K562 (cell line): ENCODE measurements around the gene CADM2. TPM values are rescaled to one million over a fixed set of nuclear protein-coding genes. Genes with fewer than 3 reads are reported as not detected.

Source experiments
- ATAC-seq: fragments of 200-7000 bp; cut with Tn5 transposase; 3 replicates; pipeline ENCODE4 v1.9.1; 2020; ENCODE audit warnings: moderate library complexity
- Bru-seq: library from RNA; stranded (reverse); fragments of 400-500 nt; gene quantifications from one replicate; lab custom pipeline; 2021; lab: Mats Ljungman, UMichigan
- BruChase-seq, 2 experiments: library from RNA; stranded (reverse); fragments of 400-500 nt; gene quantifications; one replicate each; lab custom pipeline; 2021; lab: Mats Ljungman, UMichigan
- BruUV-seq: library from RNA; stranded (reverse); fragments of 400-500 nt; replicated peaks from 2 replicates; lab custom pipeline; 2021; lab: Mats Ljungman, UMichigan
- CTCF ChIA-PET: fragments of 300-600 bp; formaldehyde crosslinking; extraction: SDS; loops from one replicate; lab custom pipeline; 2021; ENCODE audit warnings: low intra/inter-chr PET ratio; lab: Yijun Ruan, JAX
- POLR2A ChIA-PET: fragments of 300-600, 350-650 bp; sonication (Branson Sonifier 250); formaldehyde crosslinking; extraction: SDS; loops from one replicate; lab custom pipeline; 2021; ENCODE audit warnings: antibody characterized with exemption, inconsistent platforms; lab: Yijun Ruan, JAX
- DNase-seq, 4 experiments: peaks; one replicate each; pipeline versions ENCODE4 v3.0.0 to v3.0.0-alpha.2; 2011 to 2018; ENCODE audit warnings: low spot score in 3 of 4, mixed read lengths in 3 of 4; ENCODE audit errors: extremely low read depth in 1 of 4
- FAIRE-seq: peaks from 2 replicates; lab custom pipeline; 2011; peaks lifted over from hg19 to GRCh38; lab: Jason Lieb, UNC
- H2AFZ ChIP-seq: 2 replicates; pipeline ENCODE4 v1.6.0; 2011; ENCODE audit warnings: low read depth, low read length, control low read depth, inconsistent platforms
- H3K27ac ChIP-seq: fragments of 200-600 bp; 3 replicates; pipeline ENCODE4 v1.8.0; 2011; ENCODE audit warnings: low read depth, mild to moderate bottlenecking, control low read depth, inconsistent platforms, low read length, moderate library complexity, mixed read lengths; ENCODE audit errors: extremely low read depth
- H3K27me3 ChIP-seq, 2 experiments: fragments of 300-600 bp in 1 of 2; 2 replicates in 1 of 2; 3 replicates in 1 of 2; pipeline versions ENCODE4 v1.6.0 to v1.8.0; 2011; ENCODE audit warnings: inconsistent platforms in 2 of 2, low read length in 2 of 2, mild to moderate bottlenecking in 1 of 2, mixed read lengths in 1 of 2, moderate library complexity in 1 of 2; ENCODE audit not compliant: control insufficient read depth in 2 of 2, insufficient read depth in 2 of 2
- H3K36me3 ChIP-seq: fragments of 300-600 bp; 3 replicates; pipeline ENCODE4 v1.8.0; 2011; ENCODE audit warnings: mild to moderate bottlenecking, low read length, inconsistent platforms; ENCODE audit not compliant: control insufficient read depth, insufficient read depth
- H3K4me1 ChIP-seq, 2 experiments: fragments of 200-600 bp in 1 of 2; replicated peaks in 1 of 2; 2 replicates in 1 of 2; 3 replicates in 1 of 2; pipeline versions ENCODE4 v1.5.1 to v1.8.0; 2011; ENCODE audit warnings: inconsistent platforms in 2 of 2, low read length in 2 of 2, mild to moderate bottlenecking in 1 of 2, mixed read lengths in 1 of 2, moderate library complexity in 1 of 2; ENCODE audit not compliant: control insufficient read depth in 2 of 2, insufficient read depth in 2 of 2
- H3K4me2 ChIP-seq: 2 replicates; pipeline ENCODE4 v1.6.1; 2011; ENCODE audit warnings: low read length, control low read depth, inconsistent platforms, mixed read lengths; ENCODE audit not compliant: insufficient read depth
- H3K4me3 ChIP-seq: fragments of 200-600 bp; sonication (generic), shearing (Covaris generic); 2 replicates; pipeline ENCODE4 v1.5.1; 2016; ENCODE audit warnings: control low read depth, inconsistent platforms
- H3K79me2 ChIP-seq: fragments of 200-600 bp; 3 replicates; pipeline ENCODE4 v1.8.0; 2011; ENCODE audit warnings: low read length, inconsistent platforms; ENCODE audit not compliant: control insufficient read depth, insufficient read depth
- H3K9ac ChIP-seq, 2 experiments: 2 replicates each; pipeline versions ENCODE4 v1.6.0 to v1.6.1; 2011; ENCODE audit warnings: low read depth in 2 of 2, low read length in 2 of 2, control low read depth in 1 of 2, inconsistent platforms in 1 of 2, mild to moderate bottlenecking in 1 of 2, mixed read lengths in 1 of 2; ENCODE audit not compliant: insufficient read depth in 1 of 2
- H3K9me1 ChIP-seq: one replicate; pipeline ENCODE4 v1.6.0; 2011; ENCODE audit warnings: inconsistent platforms, mild to moderate bottlenecking, low read length, moderate library complexity; ENCODE audit not compliant: control insufficient read depth, insufficient read depth
- H3K9me3 ChIP-seq: replicated peaks from 2 replicates; pipeline ENCODE4 v1.5.1; 2011; ENCODE audit warnings: low read depth, low read length, inconsistent platforms; ENCODE audit not compliant: control insufficient read depth, insufficient read depth
- H4K20me1 ChIP-seq: replicated peaks from 2 replicates; pipeline ENCODE4 v1.6.1; 2011; ENCODE audit warnings: low read length, inconsistent platforms, mixed read lengths; ENCODE audit not compliant: control insufficient read depth, insufficient read depth
- HNRNPLL ChIP-seq: fragments of 200-400 bp; formaldehyde crosslinking; IDR thresholded peaks from 2 replicates; pipeline ENCODE4 v1.6.1; 2017; ENCODE audit warnings: low read length, low read depth, mild to moderate bottlenecking; ENCODE audit not compliant: poor library complexity, severe bottlenecking
- NFYB ChIP-seq: IDR thresholded peaks from 2 replicates; pipeline ENCODE4 v1.6.1; 2011; ENCODE audit warnings: mild to moderate bottlenecking, moderate library complexity; ENCODE audit not compliant: insufficient read length; ENCODE audit errors: extremely low read depth
- PBX2 ChIP-seq, 2 experiments: IDR thresholded peaks in 1 of 2; conservative IDR thresholded peaks in 1 of 2; 2 replicates each; pipeline ENCODE4 v1.6.1; 2016; ENCODE audit warnings: low read depth in 2 of 2, mild to moderate bottlenecking in 1 of 2, missing compliant biosample characterization in 1 of 2, missing genetic modification characterization in 1 of 2, moderate library complexity in 1 of 2
- PKNOX1 ChIP-seq: fragments of 450-650 bp; IDR thresholded peaks from 2 replicates; pipeline ENCODE4 v1.6.1; 2016
- SP2 ChIP-seq: IDR thresholded peaks from 2 replicates; pipeline ENCODE4 v1.6.1; 2011; ENCODE audit warnings: mild to moderate bottlenecking, low read depth, low read length, moderate library complexity; ENCODE audit not compliant: poor library complexity, severe bottlenecking; ENCODE audit errors: extremely low read depth
- SRF ChIP-seq, 2 experiments: fragments of 250-450, 450-650 bp in 1 of 2; sonication (Bioruptor Pico) in 1 of 2; sonication (generic) in 1 of 2; formaldehyde crosslinking; IDR thresholded peaks; 2 replicates each; pipeline versions ENCODE4 v1.5.0 to v1.5.1; 2020 to 2022; ENCODE audit warnings: mild to moderate bottlenecking in 1 of 2, missing genetic modification reagents in 1 of 2
- WGBS: fragments of 100-300 bp; shearing (Covaris generic); methylation state at CpG from one replicate; pipeline ENCODE4 v1.1.6; 2016; ENCODE audit warnings: low coverage, mixed read lengths; ENCODE audit not compliant: insufficient coverage; ENCODE audit errors: missing lambda C conversion rate; 5-methylcytosine and 5-hydroxymethylcytosine counted together
- in situ Hi-C: fragments of 300-500 bp; cut with MboI; formaldehyde crosslinking; loops from 4 replicates; pipeline ENCODE4 v1.15.0; 2018; ENCODE audit warnings: inconsistent platforms, mixed read lengths
- intact Hi-C: fragments of 100-400 bp; cut with micrococcal nuclease; formaldehyde crosslinking; loops from 2 replicates; pipeline ENCODE4 v1.14.2; 2022
- long read RNA-seq, 3 experiments: library from polyadenylated mRNA in 2 of 3; library from RNA in 1 of 3; unstranded in 2 of 3; stranded (forward) in 1 of 3; transcript quantifications; one replicate each; pipeline ENCODE4 v2.0.0, GENCODE V29; 2019 to 2022
- polyA minus RNA-seq, 3 experiments: library from RNA; depleted of rRNA, polyadenylated mRNA; stranded (reverse); fragments of >200 nt; gene quantifications; 2 replicates each; pipeline ENCODE4 v1.2.3, GENCODE V29; 2011
- polyA plus RNA-seq, 8 experiments: library from polyadenylated mRNA; depleted of rRNA in 4 of 8; stranded (reverse) in 5 of 8; unstranded in 3 of 8; fragments of >200 nt; fragmentation: Nextera tagmentation in 2 of 8; fragmentation: Illumina TruSeq in 1 of 8; extraction: Ambion mirVana in 2 of 8; extraction: Trizol in 1 of 8; gene quantifications; 2 replicates each; pipeline versions ENCODE4 v1.2.1 to v1.2.3, GENCODE V29; 2011 to 2014; ENCODE audit warnings: inconsistent platforms in 1 of 8, missing spikeins in 1 of 8
- total RNA-seq, 7 experiments: library from RNA; depleted of rRNA in 6 of 7; stranded (reverse); fragments of >200 nt in 6 of 7; fragmentation: Illumina TruSeq in 2 of 7; extraction: Trizol in 2 of 7; gene quantifications; 2 replicates each; pipeline versions ENCODE4 v1.2.1 to v1.2.3, GENCODE V29; 2011 to 2021; ENCODE audit warnings: low replicate concordance in 1 of 7
- TF ChIP-seq, protein P1 (sequence below), 2 experiments: IDR thresholded peaks; 2 replicates each; pipeline ENCODE4 v1.6.1; 2011; ENCODE audit warnings: borderline replicate concordance in 1 of 2, control low read depth in 1 of 2, low read depth in 1 of 2, low read length in 1 of 2, mild to moderate bottlenecking in 1 of 2, mixed read lengths in 1 of 2, moderate library complexity in 1 of 2; ENCODE audit not compliant: insufficient read depth in 1 of 2, insufficient read length in 1 of 2, poor library complexity in 1 of 2, severe bottlenecking in 1 of 2; ENCODE audit errors: extremely low read depth in 1 of 2

Gene CADM2
- total RNA-seq (2011; cell fraction: chromatin; rRNA removed; ENCODE audit: low replicate concordance) = 3.2 and 3.3 TPM in 2 replicates
- 1.4 and 1.5 TPM in 2 replicates for total RNA-seq (2011; cell fraction: nucleolus; rRNA removed)
- 2.4 and 3.4 TPM in 2 replicates for total RNA-seq (2011; cell fraction: nucleoplasm; rRNA removed)
- 0.95 and 1.1 TPM in 2 replicates for total RNA-seq (2014; rRNA removed)
- 1.4 and 1.5 TPM in 2 replicates for total RNA-seq (2014; rRNA removed; fragmentation: Illumina TruSeq; extraction: Trizol)
- 1.0 and 1.1 TPM in 2 replicates for total RNA-seq (2015; rRNA removed; fragmentation: Illumina TruSeq; extraction: Trizol)
- total RNA-seq (2021) = 0.92 and 0.95 TPM in 2 replicates
- polyA plus RNA-seq (2011; rRNA removed) = 1.9 and 3.2 TPM in 2 replicates
- 0.64 and 1.0 TPM in 2 replicates for polyA plus RNA-seq (2011; cell fraction: cytosol; rRNA removed)
- 5.3 and 6.3 TPM in 2 replicates for polyA plus RNA-seq (2011; cell fraction: nucleus; rRNA removed)
- polyA plus RNA-seq (2012) = 0.89 and 1.2 TPM in 2 replicates
- polyA plus RNA-seq (2014; fragmentation: Illumina TruSeq; extraction: Trizol) = 1.1 and 1.4 TPM in 2 replicates
- under 1 TPM; 0.11 to 0.20 TPM for polyA plus RNA-seq (2014; fragmentation: Nextera tagmentation; extraction: Ambion mirVana)
- 0.32 and 0.58 TPM in 2 replicates for polyA plus RNA-seq (2014; rRNA removed)
- polyA minus RNA-seq (2011; rRNA and poly(A)+ RNA removed) = 3.9 and 6.1 TPM in 2 replicates
- 0.73 and 1.0 TPM in 2 replicates for polyA minus RNA-seq (2011; cell fraction: cytosol; rRNA and poly(A)+ RNA removed)
- 3.3 and 3.9 TPM in 2 replicates for polyA minus RNA-seq (2011; cell fraction: nucleus; rRNA and poly(A)+ RNA removed)
- percentile 36 among the genes with signal in this experiment for Bru-seq, nascent RNA
- BruChase-seq, experiment 1, labeled RNA remaining after a 2-hour chase = percentile 41 among the genes with signal in this experiment
- BruChase-seq, experiment 2, labeled RNA remaining after a 6-hour chase = percentile 42 among the genes with signal in this experiment
- long read RNA-seq, experiment 1, partial matches to known transcripts = 1 of 11 reads
- long read RNA-seq, experiment 1, other reads (novel, unspliced or antisense) = 10 of 11 reads
- long read RNA-seq, experiment 2, partial matches to known transcripts = 0 of 2 reads
- long read RNA-seq, experiment 2, other reads (novel, unspliced or antisense) = 2 of 2 reads
- long read RNA-seq, experiment 3, partial matches to known transcripts = 0 of 3 reads
- long read RNA-seq, experiment 3, other reads (novel, unspliced or antisense) = 3 of 3 reads

DNA sequence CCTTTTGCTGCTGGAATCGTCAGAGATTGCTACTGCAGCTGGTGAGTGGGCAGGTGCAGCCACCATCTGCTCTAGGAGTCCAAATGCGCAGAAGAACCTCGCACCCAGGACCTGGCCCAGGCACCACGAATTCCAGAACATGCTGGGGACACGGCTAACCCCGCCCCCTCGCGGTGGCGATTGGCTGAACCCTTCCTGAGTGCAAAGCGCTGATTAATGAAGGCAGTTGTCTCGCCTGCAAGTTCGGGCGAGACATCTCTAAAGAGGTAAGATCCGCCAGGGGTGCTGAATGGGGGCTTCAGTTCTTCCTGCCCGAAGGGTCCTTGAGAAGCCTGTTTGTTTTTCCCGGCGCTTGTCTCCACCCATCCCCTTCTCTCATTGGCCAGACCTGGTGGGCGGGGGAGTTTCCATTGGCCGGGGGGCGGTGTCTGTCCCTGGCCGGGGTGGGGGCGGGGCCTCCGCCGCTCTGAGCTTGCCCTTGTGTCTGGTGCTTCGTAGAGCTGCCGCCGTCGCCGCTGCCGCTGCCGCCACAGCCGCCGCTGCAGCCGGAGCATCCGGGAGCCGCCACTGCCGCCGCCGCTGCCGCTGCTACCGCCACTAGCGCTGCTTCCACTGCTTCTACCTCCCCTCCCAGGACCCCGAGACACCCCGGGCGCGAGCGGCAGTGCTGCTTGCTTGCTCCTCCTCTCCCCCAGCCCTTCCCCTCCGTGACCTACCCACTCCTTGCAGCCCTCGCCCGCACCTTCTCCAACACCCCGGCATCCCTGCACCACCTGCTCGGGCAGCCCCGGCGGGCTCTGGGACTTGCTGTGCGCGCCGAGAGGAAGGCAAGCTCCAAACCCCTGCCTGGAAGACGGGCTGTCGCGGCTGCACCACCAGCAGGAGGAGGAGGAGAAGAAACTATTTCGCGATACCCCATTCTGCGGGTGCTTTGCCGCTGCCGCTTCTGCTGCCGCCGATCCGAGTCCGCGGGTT is at the start of gene CADM2:
Gene CADM2 (plus strand): TSS at position 495 of the 975 bp plus-strand sequence.
- POLR2A ChIA-PET = no interaction called here
- no TSS peak for BruUV-seq
- 0% methylated on average over 9 of the region's 70 CpGs for WGBS
- TF ChIP-seq SP2 (peak; percentile 12), PBX2 (CRISPR knock-in tag; IDR thresholded peaks at IDR 0.05; ENCODE audit: low read depth) (no peak), PBX2 (tag; conservative IDR thresholded peaks at IDR 0.05; ENCODE audit: low read depth) (0 out of 2 replicates have a peak, but pooled peaks have one; percentile 12), HNRNPLL (peak; percentile 87), SRF (CRISPR knock-in tag; IDR thresholded peaks at IDR 0.05) (no peak), PKNOX1 (peak; percentile 74), NFYB (peak; percentile 61)
- TF ChIP-seq, protein P1, sequence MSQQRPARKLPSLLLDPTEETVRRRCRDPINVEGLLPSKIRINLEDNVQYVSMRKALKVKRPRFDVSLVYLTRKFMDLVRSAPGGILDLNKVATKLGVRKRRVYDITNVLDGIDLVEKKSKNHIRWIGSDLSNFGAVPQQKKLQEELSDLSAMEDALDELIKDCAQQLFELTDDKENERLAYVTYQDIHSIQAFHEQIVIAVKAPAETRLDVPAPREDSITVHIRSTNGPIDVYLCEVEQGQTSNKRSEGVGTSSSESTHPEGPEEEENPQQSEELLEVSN (IDR thresholded peaks at IDR 0.05; ENCODE audit: borderline replicate concordance in 1 of 2, extremely low read depth in 1 of 2, insufficient read depth in 1 of 2, insufficient read length in 1 of 2, low read depth in 1 of 2, low read length in 1 of 2, poor library complexity in 1 of 2, severe bottlenecking in 1 of 2) = peak in 1 of 2 experiments; percentile 39

More for the DNA sequence above, at the start of gene CADM2:
- Histone ChIP-seq H3K9me3 (no peaks in the 10 kb centered on the region), H3K4me2 (peak within 1 kb of the TSS; percentile 68), H3K36me3 (no peaks in the 10 kb centered on the region), H2AFZ (peak within 1 kb of the TSS; percentile 93), H3K27ac (no peak within 1 kb of the TSS), H4K20me1 (no peaks in the 10 kb centered on the region), H3K27me3 (no peaks in the 10 kb centered on the region), H3K9ac (peak within 1 kb of the TSS in 1 of 2 experiments; percentile 64; a peak in 2 of 4 replicates), H3K9me1 (no peaks in the 10 kb centered on the region), H3K79me2 (no peaks in the 10 kb centered on the region), H3K4me3 (peak within 1 kb of the TSS; percentile 52), H3K4me1 (peaks cover 0 to 7% of the 10 kb centered on the region in 2 experiments; a peak in 2 of 5 replicates)
- in situ Hi-C loops (no loop called here), intact Hi-C loops (no loop called here)
- CTCF ChIA-PET = no interaction called here
- FAIRE-seq (no peak), ATAC-seq (peak; percentile 100), DNase-seq (peak; percentile 77 to 92 (median 90))
